HG03039 (cell line): ENCODE data around the gene LITAF.

Source experiments
- ATAC-seq: cut with Tn5 transposase; IDR thresholded peaks from one replicate; pipeline ENCODE4 v1.9.1; 2021; ENCODE audit warnings: mild to moderate bottlenecking, moderate library complexity; ENCODE audit not compliant: unreplicated experiment

LITAF gene

GRCh38 chr16:11497851-11498289, 88.8 kb downstream of the LITAF start:
- ATAC-seq: no peak
